Measurements from ENCODE around the gene GREM1. TPM values are rescaled to one million over a fixed set of nuclear protein-coding genes. Genes with fewer than 3 reads are reported as not detected.
A peak's percentile ranks its signal among the peaks of the same experiment; 100 is the strongest.

The GREM1 gene
- total and polyA plus RNA-seq, 4 donors, result 0.50 to 6.0 (median 1.5) TPM

DNA sequence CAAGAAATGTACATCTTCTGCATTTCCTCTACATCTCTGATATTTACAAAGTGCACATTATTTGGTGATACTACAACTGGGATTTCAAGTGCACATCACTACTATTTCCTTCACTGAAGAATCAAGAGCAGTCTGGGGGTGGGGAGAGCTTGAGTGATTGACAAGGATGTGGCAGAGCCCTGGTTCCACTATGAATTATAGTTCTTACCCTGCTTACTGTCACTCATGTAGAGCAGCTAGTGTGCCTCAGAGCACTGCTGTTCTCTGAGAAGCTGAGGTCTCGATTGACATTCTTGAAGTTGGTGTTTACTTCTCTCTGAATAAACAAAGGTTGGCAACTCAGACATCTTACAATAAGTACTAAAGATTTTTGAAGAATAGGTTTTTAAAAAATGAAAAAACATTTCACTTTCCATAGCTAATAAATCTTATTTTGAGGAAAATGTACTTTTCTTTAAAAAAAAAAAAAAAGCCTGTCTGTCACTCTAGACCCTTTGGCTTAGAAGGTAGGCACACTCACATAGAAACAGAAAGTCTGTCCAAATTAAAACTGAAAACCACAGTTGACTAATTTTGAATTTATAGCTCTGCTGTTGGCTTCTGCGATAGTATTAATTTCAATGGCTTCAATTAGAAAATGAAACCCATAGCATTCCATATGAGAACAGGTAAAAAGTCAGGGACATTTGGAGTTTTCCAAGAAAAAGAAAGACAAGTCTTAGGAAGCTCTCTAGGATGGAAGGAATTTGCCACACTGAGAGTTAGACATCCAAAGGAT, 5.6 kb downstream of the GREM1 start:
- Histone ChIP-seq H3K27ac (ENCODE audit: low read depth, low read length) (no peak overlapping the region), H3K27me3 (ENCODE audit: control insufficient read depth, insufficient read depth, low read length) (peaks cover 23% of the 10 kb centered on the region), H3K4me1 (ENCODE audit: control insufficient read depth, insufficient read depth, low read length) (peaks cover 10% of the 10 kb centered on the region), H3K36me3 (ENCODE audit: control insufficient read depth, insufficient read depth, low read length) (no peaks in the 10 kb centered on the region), H3K4me3 (ENCODE audit: low read depth, low read length) (no peak overlapping the region), H3K9me3 (ENCODE audit: control insufficient read depth, insufficient read depth, low read length) (no peaks in the 10 kb centered on the region)
- DNase-seq (ENCODE audit: low read depth in 4 of 6, low spot score in 6 of 6), result no peak
- WGBS (ENCODE audit: insufficient coverage), result no CpG with 5 or more reads among the region's 2 CpGs

DNA sequence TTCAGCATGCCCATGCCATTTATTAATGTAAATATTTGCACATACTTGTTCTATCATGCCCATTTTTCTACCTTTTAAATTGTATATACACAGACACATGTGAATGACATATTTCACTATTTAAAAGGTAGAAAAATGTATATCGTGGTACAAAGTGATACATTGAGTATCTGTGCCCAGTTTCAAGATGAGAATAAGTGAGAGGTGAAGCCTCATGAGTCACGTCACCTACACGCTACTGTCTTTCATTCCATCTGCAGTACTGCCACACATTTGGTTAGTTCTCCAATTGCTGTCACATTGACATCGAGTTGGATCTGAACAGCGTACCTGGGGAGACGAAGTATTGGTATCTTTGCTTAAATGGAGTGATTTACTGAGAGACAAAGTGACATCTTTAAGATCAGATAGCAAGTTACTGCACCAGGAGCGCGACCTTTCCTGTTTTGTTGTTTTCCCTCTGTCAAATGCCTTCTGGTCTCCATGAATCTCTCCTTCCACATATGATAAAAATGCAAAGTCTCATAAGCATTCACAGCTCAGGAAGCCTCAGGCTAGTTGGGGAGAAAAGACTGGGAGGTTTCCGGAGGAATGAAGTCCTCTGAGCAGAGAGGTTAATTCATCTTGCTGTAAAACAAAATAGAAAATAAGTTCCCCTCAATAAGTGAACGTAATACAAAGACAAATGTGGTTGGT, 12.0 kb downstream of the GREM1 start:
- DNase-seq (ENCODE audit: low read depth in 4 of 6, low spot score in 6 of 6), result no peak
- H3K4me1 ChIP-seq (ENCODE audit: control insufficient read depth, insufficient read depth, low read length), result peaks cover 4% of the 10 kb centered on the region
- peaks cover 8% of the 10 kb centered on the region for H3K27me3 ChIP-seq (ENCODE audit: control insufficient read depth, insufficient read depth, low read length)
- 93% methylated on average over 5 of the region's 10 CpGs for WGBS (ENCODE audit: insufficient coverage)
- no peaks in the 10 kb centered on the region for H3K36me3 ChIP-seq (ENCODE audit: control insufficient read depth, insufficient read depth, low read length)
- H3K27ac ChIP-seq (ENCODE audit: low read depth, low read length), result no peak overlapping the region
- H3K9me3 ChIP-seq (ENCODE audit: control insufficient read depth, insufficient read depth, low read length), result no peaks in the 10 kb centered on the region
- no peak overlapping the region for H3K4me3 ChIP-seq (ENCODE audit: low read depth, low read length)

DNA sequence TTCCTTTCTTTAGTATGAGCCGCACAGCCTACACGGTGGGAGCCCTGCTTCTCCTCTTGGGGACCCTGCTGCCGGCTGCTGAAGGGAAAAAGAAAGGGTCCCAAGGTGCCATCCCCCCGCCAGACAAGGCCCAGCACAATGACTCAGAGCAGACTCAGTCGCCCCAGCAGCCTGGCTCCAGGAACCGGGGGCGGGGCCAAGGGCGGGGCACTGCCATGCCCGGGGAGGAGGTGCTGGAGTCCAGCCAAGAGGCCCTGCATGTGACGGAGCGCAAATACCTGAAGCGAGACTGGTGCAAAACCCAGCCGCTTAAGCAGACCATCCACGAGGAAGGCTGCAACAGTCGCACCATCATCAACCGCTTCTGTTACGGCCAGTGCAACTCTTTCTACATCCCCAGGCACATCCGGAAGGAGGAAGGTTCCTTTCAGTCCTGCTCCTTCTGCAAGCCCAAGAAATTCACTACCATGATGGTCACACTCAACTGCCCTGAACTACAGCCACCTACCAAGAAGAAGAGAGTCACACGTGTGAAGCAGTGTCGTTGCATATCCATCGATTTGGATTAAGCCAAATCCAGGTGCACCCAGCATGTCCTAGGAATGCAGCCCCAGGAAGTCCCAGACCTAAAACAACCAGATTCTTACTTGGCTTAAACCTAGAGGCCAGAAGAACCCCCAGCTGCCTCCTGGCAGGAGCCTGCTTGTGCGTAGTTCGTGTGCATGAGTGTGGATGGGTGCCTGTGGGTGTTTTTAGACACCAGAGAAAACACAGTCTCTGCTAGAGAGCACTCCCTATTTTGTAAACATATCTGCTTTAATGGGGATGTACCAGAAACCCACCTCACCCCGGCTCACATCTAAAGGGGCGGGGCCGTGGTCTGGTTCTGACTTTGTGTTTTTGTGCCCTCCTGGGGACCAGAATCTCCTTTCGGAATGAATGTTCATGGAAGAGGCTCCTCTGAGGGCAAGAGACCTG, 13.2 kb downstream of the GREM1 start:
- Histone ChIP-seq H3K4me1 (ENCODE audit: control insufficient read depth, insufficient read depth, low read length) (peaks cover 4% of the 10 kb centered on the region), H3K9me3 (ENCODE audit: control insufficient read depth, insufficient read depth, low read length) (no peaks in the 10 kb centered on the region), H3K4me3 (ENCODE audit: low read depth, low read length) (no peak overlapping the region), H3K27me3 (ENCODE audit: control insufficient read depth, insufficient read depth, low read length) (peaks cover 8% of the 10 kb centered on the region), H3K36me3 (ENCODE audit: control insufficient read depth, insufficient read depth, low read length) (no peaks in the 10 kb centered on the region), H3K27ac (ENCODE audit: low read depth, low read length) (no peak overlapping the region)
- DNase-seq (ENCODE audit: low read depth in 4 of 6, low spot score in 6 of 6), result peak in 1 of 6 donors; percentile 16
- 35% methylated on average over 18 of the region's 27 CpGs for WGBS (ENCODE audit: insufficient coverage)

DNA sequence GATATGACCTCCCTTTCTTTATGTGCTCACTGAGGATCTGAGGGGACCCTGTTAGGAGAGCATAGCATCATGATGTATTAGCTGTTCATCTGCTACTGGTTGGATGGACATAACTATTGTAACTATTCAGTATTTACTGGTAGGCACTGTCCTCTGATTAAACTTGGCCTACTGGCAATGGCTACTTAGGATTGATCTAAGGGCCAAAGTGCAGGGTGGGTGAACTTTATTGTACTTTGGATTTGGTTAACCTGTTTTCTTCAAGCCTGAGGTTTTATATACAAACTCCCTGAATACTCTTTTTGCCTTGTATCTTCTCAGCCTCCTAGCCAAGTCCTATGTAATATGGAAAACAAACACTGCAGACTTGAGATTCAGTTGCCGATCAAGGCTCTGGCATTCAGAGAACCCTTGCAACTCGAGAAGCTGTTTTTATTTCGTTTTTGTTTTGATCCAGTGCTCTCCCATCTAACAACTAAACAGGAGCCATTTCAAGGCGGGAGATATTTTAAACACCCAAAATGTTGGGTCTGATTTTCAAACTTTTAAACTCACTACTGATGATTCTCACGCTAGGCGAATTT, 14.9 kb downstream of the GREM1 start:
- 88% methylated on average over 3 of the region's 6 CpGs for WGBS (ENCODE audit: insufficient coverage)
- no peak for DNase-seq (ENCODE audit: low read depth in 4 of 6, low spot score in 6 of 6)
- no peaks in the 10 kb centered on the region for H3K9me3 ChIP-seq (ENCODE audit: control insufficient read depth, insufficient read depth, low read length)

DNA sequence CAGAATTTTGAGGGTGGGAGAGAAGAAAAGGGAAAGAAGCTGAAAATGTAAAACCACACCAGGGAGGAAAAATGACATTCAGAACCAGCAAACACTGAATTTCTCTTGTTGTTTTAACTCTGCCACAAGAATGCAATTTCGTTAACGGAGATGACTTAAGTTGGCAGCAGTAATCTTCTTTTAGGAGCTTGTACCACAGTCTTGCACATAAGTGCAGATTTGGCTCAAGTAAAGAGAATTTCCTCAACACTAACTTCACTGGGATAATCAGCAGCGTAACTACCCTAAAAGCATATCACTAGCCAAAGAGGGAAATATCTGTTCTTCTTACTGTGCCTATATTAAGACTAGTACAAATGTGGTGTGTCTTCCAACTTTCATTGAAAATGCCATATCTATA, 15.5 kb downstream of the GREM1 start:
- no peak overlapping the region for H3K27ac ChIP-seq (ENCODE audit: low read depth, low read length)
- peaks cover 8% of the 10 kb centered on the region for H3K27me3 ChIP-seq (ENCODE audit: control insufficient read depth, insufficient read depth, low read length)
- H3K4me1 ChIP-seq (ENCODE audit: control insufficient read depth, insufficient read depth, low read length), result peaks cover 4% of the 10 kb centered on the region
- H3K9me3 ChIP-seq (ENCODE audit: control insufficient read depth, insufficient read depth, low read length), result no peaks in the 10 kb centered on the region
- no peaks in the 10 kb centered on the region for H3K36me3 ChIP-seq (ENCODE audit: control insufficient read depth, insufficient read depth, low read length)
- no peak for DNase-seq (ENCODE audit: low read depth in 4 of 6, low spot score in 6 of 6)
- WGBS (ENCODE audit: insufficient coverage), result no CpG with 5 or more reads among the region's 3 CpGs
- H3K4me3 ChIP-seq (ENCODE audit: low read depth, low read length), result no peak overlapping the region

More for the DNA sequence above, 14.9 kb downstream of the GREM1 start:
- H3K4me3 ChIP-seq (ENCODE audit: low read depth, low read length), result no peak overlapping the region
- H3K27me3 ChIP-seq (ENCODE audit: control insufficient read depth, insufficient read depth, low read length), result peaks cover 8% of the 10 kb centered on the region
- no peaks in the 10 kb centered on the region for H3K36me3 ChIP-seq (ENCODE audit: control insufficient read depth, insufficient read depth, low read length)
- H3K27ac ChIP-seq (ENCODE audit: low read depth, low read length), result no peak overlapping the region
- H3K4me1 ChIP-seq (ENCODE audit: control insufficient read depth, insufficient read depth, low read length), result peaks cover 4% of the 10 kb centered on the region

DNA sequence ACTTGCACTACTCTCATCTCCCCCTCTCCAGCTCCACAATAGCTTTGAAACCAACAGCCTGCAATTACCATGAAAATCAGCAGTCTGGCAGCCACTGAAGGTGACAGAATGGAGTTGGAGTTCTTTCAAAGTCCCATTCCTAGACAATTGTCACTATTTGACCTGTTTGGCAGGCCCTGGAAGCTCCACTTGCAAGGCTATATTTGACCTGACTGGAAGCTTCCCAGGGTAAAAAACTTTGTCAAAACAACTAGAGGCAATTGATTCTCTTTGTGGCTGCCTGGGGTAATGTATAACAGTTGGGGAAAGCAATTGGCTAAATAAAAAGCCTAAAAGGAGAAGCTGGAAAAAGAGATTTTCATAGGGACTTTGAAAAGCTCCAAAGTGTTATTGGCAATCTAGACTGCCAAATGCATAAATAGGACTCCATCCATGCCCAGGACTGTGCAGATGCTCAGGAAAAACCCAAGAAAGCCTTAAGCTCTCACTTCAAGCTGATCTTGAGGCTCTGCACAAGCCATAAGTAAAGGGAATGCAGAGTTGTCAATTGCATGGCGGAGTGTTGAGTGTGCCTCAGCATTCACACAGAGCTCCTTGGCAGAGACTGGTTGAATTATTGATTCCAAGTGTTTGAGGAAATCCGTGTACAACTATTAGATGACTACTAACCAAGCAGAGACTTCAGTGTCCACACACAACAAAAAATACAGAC, 18.3 kb downstream of the GREM1 start:
- Histone ChIP-seq H3K4me3 (ENCODE audit: low read depth, low read length) (no peak overlapping the region), H3K27ac (ENCODE audit: low read depth, low read length) (no peak overlapping the region), H3K4me1 (ENCODE audit: control insufficient read depth, insufficient read depth, low read length) (no peaks in the 10 kb centered on the region), H3K27me3 (ENCODE audit: control insufficient read depth, insufficient read depth, low read length) (peaks cover under 1% of the 10 kb centered on the region), H3K36me3 (ENCODE audit: control insufficient read depth, insufficient read depth, low read length) (no peaks in the 10 kb centered on the region), H3K9me3 (ENCODE audit: control insufficient read depth, insufficient read depth, low read length) (peaks cover 2% of the 10 kb centered on the region)
- WGBS (ENCODE audit: insufficient coverage), result no CpG with 5 or more reads among the region's 2 CpGs
- DNase-seq (ENCODE audit: low read depth in 4 of 6, low spot score in 6 of 6), result peak in 3 of 6 donors; percentile 29 to 93 (median 55)

DNA sequence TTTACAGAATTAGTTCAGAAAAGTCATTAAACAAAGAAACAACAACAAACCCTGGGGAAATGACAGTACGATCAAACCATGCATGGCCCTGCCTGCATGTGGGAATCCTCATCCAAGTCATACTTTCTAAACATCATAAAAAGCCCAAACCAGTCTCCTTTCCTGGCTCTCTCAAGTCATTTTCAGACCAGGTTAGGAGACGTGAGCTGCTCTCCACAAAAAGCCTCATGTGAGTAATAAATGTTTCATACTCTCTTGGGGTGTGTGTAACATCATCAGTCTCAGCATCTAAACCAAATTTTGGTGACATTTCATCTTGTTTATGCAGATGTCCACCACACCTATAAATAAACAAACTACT, 18.9 kb downstream of the GREM1 start:
- no peaks in the 10 kb centered on the region for H3K4me1 ChIP-seq (ENCODE audit: control insufficient read depth, insufficient read depth, low read length)
- no peak overlapping the region for H3K4me3 ChIP-seq (ENCODE audit: low read depth, low read length)
- H3K9me3 ChIP-seq (ENCODE audit: control insufficient read depth, insufficient read depth, low read length), result peaks cover 2% of the 10 kb centered on the region
- no peak overlapping the region for H3K27ac ChIP-seq (ENCODE audit: low read depth, low read length)
- H3K36me3 ChIP-seq (ENCODE audit: control insufficient read depth, insufficient read depth, low read length), result no peaks in the 10 kb centered on the region
- no peak for DNase-seq (ENCODE audit: low read depth in 4 of 6, low spot score in 6 of 6)
- WGBS (ENCODE audit: insufficient coverage), result 89% methylated on average over 1 of the region's 2 CpGs
- H3K27me3 ChIP-seq (ENCODE audit: control insufficient read depth, insufficient read depth, low read length), result no peaks in the 10 kb centered on the region

DNA sequence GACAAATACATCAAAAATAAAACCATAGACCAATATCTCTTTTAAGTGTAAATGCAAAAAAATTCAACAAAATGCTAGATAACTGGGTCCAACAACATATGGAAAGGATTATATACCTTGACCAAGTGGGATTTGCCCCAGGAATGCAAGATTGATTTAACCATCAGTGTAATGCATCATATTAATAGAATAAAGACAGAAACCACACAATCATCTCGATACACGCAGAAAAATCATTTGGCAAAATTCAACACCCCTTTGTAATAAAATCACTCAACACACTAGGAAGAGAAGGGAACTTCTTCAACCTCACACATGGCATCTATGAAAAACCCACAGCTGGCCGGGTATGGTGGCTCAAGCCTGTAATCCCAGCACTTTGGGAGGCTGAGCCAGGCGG, 19.5 kb downstream of the GREM1 start:
- Histone ChIP-seq H3K27ac (ENCODE audit: low read depth, low read length) (no peak overlapping the region), H3K4me3 (ENCODE audit: low read depth, low read length) (no peak overlapping the region), H3K27me3 (ENCODE audit: control insufficient read depth, insufficient read depth, low read length) (no peaks in the 10 kb centered on the region), H3K4me1 (ENCODE audit: control insufficient read depth, insufficient read depth, low read length) (no peaks in the 10 kb centered on the region), H3K36me3 (ENCODE audit: control insufficient read depth, insufficient read depth, low read length) (no peaks in the 10 kb centered on the region), H3K9me3 (ENCODE audit: control insufficient read depth, insufficient read depth, low read length) (peaks cover 2% of the 10 kb centered on the region)
- no peak for DNase-seq (ENCODE audit: low read depth in 4 of 6, low spot score in 6 of 6)
- WGBS (ENCODE audit: insufficient coverage), result 100% methylated on average over 3 of the region's 4 CpGs

DNA sequence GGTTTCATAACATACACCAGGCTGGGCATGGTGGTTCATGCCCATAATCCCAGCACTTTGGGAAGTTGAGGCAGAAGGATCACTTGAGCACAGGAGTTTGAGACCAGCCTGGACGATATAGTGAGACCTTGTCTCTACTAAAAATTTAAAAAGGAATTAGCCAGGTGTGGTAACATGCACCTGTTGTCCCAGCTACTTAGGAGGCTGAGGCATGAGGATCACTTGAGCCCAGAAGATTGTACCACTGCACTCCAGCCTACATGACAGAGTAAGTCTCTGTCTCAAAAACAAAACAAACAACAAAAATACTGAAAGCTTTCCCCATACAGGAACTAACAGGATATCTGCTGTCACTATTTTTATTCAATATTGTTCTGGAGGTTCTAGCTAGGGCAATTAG, 20.9 kb downstream of the GREM1 start:
- peaks cover 2% of the 10 kb centered on the region for H3K9me3 ChIP-seq (ENCODE audit: control insufficient read depth, insufficient read depth, low read length)
- no peak for DNase-seq (ENCODE audit: low read depth in 4 of 6, low spot score in 6 of 6)
- no peak overlapping the region for H3K4me3 ChIP-seq (ENCODE audit: low read depth, low read length)
- no CpG with 5 or more reads among the region's 1 CpG for WGBS (ENCODE audit: insufficient coverage)
- no peaks in the 10 kb centered on the region for H3K4me1 ChIP-seq (ENCODE audit: control insufficient read depth, insufficient read depth, low read length)
- no peaks in the 10 kb centered on the region for H3K36me3 ChIP-seq (ENCODE audit: control insufficient read depth, insufficient read depth, low read length)
- no peaks in the 10 kb centered on the region for H3K27me3 ChIP-seq (ENCODE audit: control insufficient read depth, insufficient read depth, low read length)
- no peak overlapping the region for H3K27ac ChIP-seq (ENCODE audit: low read depth, low read length)

Measured in spinal cord (tissue), 10 donors.